TTC549 (cell line): ENCODE results near the gene GMPR.

Source experiments
- FAIRE-seq: peaks from 2 replicates; lab custom pipeline; 2012; peaks lifted over from hg19 to GRCh38; lab: Jason Lieb, UNC

GMPR gene

GRCh38 chr6:16272201-16272600 lies 33.8 kb downstream of the GMPR start:
- no peak for FAIRE-seq

DNA sequence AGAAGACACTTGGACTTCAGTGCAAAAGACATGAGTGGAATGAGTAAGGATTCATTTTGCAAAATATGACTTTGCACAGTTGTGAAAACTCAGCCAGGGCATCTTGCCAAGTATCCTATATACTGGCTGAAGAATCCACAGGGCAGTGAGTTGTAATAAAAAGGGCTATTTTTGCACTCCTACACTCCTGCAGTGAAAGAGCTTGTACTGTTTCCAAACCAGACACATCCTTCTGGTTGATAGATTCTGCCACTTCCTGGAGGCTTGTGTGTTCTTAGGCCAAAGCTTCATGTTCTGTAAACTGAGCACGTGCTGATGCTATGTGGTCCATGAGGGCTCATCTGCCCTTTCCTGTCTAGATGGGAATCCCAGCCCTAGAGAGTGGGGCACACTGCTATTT lies 34.9 kb downstream of the GMPR start:
- no peak for FAIRE-seq

DNA sequence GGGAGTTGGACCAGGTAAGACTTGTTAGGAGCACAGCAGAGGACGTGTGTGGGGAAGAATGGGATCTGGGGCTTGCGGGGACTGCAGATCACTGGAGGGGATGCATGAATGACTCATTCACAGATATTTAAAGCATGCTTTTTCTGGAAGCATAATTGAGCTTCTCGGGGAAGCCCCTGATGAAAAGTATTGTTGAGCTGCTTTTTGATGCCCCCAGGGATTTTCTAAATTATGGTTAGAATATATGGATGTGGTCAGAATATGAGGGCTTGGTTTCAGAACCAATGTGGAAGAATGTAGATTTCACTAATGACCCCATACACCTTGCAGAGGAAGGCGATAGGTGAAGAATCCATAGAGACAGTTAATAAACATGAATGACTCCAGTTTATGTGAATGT lies 36.1 kb downstream of the GMPR start:
- no peak for FAIRE-seq

- FAIRE-seq: no peak
Measured at GRCh38 chr6:16274885-16275589, 36.6 kb downstream of the GMPR start.

DNA sequence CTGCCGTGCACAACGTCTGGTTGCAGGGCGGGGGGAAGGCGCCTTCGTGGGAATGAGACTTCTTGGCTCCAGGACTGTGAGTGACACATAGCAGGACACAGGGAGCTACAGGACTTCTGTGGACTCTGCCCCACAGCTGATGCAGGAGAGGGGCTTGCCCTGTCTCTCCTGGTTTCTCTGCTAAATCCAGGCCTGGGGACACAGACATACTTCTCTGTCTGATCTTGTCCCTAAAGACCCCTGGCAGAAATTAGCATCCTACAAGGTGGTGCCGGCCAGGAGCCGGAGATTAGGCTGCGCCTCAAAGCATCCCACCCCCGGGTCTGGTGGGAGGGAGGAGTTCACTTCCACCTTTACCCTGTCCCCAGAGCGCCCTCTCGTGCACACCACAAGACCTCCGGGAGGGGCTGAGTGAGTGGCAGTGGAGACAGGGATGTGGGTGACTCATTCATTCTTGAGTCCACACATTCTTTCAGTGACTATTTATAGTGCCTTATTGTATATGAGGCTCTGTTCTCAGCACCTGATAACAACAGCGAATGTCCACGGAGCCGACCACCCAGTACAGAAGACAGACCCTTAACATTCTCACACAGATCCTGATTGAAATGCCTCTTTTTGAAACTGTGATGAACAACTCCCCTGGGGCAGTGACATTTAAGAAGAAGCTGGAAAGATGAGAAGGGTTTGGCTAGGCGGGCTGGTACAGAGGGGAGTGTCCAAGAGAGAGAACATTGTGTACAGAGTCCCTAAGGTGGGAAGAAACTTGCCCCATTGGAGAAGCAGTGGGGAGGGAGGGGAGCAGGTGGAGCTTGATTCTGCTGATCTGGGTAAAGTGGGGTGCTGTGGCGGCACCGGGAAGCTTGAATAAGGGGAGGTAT lies 39.0 kb downstream of the GMPR start:
- FAIRE-seq: no peak

DNA sequence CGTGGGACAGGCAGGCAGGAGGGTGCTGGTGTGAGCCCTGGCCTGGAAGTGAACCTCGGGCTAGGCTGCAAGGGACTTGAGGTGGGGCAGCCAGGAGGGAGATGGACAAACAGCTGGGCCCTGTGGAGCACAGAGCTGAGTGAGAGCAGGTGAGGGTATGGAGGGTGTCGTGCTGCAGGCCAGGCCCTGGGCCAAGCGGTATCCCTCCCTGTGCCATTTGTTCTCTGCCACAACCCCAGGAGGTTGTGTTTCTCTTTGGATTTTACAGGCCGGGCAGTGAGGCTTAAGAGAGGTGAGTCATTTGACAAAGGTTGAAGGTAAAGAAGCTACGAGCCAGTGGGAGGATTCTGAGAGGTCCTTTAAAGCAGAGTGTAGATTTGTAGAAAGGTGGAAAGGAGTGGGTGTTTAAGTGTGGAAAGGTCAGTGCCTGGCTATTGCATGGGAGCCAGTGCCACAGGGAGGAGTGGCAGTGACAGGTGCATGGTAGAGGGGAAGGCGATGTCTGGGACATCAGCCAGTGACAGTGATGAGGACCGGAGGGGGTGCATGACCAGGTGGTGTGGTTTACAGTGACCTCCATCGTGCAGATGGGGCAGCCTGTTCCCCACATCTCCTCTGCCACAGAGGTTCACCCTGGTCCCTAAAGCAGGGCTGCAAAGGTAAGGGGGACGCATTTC lies 39.8 kb downstream of the GMPR start:
- no peak for FAIRE-seq

- FAIRE-seq: no peak
Measured at GRCh38 chr6:16278750-16279149, 40.4 kb downstream of the GMPR start.

- FAIRE-seq: no peak
Measured at GRCh38 chr6:16279243-16279642, 40.9 kb downstream of the GMPR start.

DNA sequence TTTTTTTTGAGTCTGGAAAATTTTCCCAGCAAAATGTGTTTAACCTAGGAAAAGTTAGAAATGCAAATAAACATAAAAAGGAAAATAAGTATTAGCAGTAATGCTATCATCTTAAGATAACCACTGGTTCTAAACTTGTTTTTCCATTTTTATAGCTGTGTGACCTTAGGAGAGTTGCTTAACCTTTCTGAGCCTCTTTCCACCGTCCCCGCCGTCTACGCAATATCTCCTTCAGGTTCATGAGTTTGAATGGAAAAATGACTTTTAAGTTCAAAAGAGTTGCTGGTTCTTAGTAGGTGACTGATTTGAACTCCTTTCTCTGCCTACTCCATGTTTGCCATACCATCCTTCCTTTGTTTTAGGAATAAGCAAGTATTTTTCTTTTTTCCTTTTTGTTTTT lies 44.0 kb downstream of the GMPR start:
- FAIRE-seq: no peak

- no peak for FAIRE-seq
Measured at GRCh38 chr6:16284472-16284871, 46.1 kb downstream of the GMPR start.

DNA sequence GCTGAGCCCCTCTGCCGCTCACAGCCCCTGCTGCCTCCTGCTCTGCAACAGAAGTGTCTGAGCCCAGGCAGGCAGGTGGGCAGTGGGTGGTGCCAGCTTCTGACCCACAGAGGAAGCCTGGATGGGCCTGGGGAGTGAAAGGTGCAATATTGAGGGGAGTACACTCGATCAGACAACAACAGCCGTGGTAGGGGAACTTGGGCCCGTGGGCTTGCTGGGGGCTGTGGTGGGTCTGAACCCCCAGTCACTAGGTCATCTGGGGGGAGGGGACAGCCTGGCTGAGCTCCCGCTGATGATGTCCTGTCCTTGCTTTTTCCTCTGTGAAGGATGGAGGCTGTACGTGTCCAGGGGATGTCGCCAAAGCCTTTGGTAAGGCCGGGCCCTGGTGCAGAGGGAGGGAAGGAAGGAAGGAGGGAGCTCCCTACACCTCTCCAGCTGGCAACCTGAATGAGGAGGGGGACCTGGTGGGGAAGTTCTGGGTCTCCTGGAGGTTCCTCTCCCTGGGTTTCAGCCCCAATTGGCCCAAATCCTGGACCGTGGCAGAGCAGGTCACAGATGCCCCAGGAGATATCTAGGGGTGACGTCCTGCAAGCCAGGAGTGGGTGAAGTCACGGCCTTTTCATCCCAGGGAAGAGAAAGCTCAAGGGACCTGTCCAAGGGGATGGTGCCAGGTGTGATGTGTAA lies 47.2 kb downstream of the GMPR start:
- FAIRE-seq: no peak

DNA sequence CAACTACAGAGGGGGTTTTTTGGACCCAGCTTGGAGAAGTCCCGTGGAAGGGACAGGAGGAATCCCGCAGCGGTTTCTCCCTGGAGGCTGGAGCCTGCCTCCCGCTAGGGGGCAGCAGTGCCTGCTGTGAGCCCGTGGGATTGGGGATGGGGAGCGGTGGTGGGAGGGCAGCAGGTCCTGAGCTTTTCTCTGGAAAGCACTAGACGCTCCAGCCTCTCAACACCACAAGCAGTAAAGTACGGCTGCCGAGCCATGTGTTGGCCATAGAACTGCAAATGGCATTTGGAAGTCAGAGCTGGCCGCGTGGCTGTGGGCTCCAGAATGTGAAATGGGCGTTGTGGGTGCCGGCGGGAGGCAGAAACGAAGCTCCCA lies 47.8 kb downstream of the GMPR start:
- FAIRE-seq: no peak

GRCh38 chr6:16288163-16288562 lies 49.8 kb downstream of the GMPR start:
- FAIRE-seq: no peak

- FAIRE-seq: no peak
Measured at GRCh38 chr6:16291739-16292138, 53.4 kb downstream of the GMPR start.

DNA sequence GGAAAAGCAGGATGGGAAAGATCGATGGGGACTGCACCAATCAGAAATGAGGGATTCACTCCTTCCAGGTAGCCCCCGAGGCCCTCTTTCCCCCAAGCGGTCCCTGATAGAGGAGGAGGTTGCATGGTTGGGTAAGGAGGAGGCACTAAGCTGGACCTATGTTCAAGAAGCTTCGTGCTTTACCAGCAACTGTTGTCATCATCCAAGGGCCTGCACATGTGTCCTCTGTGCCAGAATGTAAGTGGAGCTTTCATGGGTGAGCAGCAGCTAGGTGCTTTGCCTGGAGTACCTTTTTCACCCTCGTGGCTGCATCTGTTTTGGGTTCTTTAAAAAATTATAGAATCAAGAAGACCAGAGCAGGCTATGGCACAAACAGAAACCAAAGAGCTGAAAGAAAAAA lies 54.0 kb downstream of the GMPR start:
- no peak for FAIRE-seq

- FAIRE-seq: no peak
Measured at GRCh38 chr6:16292942-16293341, 54.6 kb downstream of the GMPR start.

DNA sequence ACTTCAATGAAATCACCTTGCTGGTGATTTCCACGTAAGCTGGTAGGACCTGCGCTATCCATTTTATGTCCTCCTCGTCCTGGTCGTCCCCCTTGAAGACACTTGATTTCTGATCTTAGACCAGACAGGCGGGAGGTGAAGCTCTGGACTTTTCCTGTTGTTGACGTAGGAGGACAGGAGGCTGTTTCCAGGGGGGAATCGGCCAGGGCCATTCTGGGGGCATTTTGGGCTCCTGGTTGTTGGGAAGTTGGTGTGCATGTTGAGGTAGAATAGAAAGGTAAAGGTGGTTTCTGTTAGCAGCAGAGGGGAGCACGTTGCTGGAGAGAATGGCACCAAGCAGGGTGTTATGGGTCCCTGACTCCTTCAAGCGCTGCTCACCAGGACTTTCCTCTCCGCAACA lies 56.0 kb downstream of the GMPR start:
- no peak for FAIRE-seq

DNA sequence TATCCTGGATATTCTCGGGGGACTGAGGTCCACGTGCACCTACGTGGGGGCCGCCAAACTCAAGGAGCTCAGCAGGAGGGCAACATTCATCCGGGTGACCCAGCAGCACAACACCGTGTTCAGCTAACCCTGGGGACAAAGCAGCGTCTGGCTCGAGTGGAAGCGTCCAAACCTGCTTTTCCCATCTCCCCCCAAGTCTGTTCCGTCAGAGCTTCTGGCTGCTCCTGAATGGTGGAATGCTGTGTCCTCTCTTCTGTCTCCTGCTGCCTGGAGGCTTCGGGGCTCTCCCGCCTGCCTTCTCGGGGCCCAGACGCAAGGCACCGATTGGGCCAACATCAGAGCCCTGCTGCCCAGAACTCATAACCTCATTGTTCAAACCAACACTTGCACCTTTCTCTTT lies 56.7 kb downstream of the GMPR start:
- FAIRE-seq: no peak

DNA sequence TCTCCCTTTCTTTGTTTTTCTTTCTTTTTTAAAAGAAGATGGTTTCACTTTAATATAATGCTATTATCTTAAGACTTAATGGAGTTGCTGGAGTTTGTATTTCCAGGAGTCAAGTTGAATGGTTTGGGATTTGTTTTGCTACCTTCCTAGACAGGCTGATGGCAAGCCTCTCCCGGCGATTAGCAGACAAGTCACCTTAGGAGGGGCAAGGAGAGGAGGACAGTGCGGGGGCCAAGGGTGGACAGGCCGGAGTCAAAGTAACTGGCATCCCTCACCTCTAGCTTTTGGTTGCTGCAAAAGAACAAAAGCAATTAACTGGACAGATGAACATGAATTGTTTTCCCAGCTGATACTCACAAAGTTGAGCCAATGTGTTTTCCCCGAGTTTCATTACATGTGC lies 57.1 kb downstream of the GMPR start:
- FAIRE-seq: no peak

GRCh38 chr6:16296061-16296670 lies 57.8 kb downstream of the GMPR start:
- no peak for FAIRE-seq

- FAIRE-seq: no peak
Measured at GRCh38 chr6:16299861-16300260, 61.5 kb downstream of the GMPR start.

- FAIRE-seq: no peak
Measured at GRCh38 chr6:16301511-16301910, 63.1 kb downstream of the GMPR start.
